Epithelial cell of esophagus (primary cell): Measurements from ENCODE around the gene AP2M1.

Experiments used
- DNase-seq: peaks from one replicate; pipeline ENCODE4 v3.0.0; 2010; ENCODE audit warnings: low read depth
- H3K4me3 ChIP-seq: 2 replicates; pipeline ENCODE4 v1.5.1; 2011; ENCODE audit warnings: mild to moderate bottlenecking, low read length, control low read depth
- CTCF ChIP-seq: IDR thresholded peaks from 2 replicates; pipeline ENCODE4 v1.5.1; 2011; ENCODE audit warnings: low read depth, mild to moderate bottlenecking, low read length, control low read depth, inconsistent platforms; ENCODE audit not compliant: insufficient read depth; ENCODE audit errors: missing control alignments

Gene AP2M1

DNA sequence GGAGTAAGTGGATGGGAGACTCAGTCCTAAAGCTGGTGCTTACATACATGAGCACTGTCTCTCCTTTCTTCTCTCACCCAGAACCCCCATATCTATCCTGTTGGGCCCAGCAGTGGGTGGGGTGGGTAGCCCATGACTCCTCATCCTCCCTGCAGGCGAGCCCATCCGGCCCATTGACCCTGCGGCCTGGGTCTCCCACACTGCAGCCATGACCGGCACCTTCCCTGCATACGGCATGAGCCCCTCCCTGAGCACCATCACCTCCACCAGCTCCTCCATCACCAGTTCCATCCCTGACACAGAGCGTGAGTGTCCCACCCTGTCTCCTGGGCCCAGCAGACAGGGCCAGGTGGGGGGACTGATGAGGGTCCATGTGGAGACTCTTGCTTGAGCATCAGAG is 8.0 kb upstream of the AP2M1 start:
- H3K4me3 ChIP-seq, result no peak overlapping the region
- DNase-seq, result no peak
- no peak for TF ChIP-seq CTCF

GRCh38 chr3:184167786-184168185 is 6.9 kb upstream of the AP2M1 start:
- no peak overlapping the region for H3K4me3 ChIP-seq
- DNase-seq, result no peak
- no peak for TF ChIP-seq CTCF

DNA sequence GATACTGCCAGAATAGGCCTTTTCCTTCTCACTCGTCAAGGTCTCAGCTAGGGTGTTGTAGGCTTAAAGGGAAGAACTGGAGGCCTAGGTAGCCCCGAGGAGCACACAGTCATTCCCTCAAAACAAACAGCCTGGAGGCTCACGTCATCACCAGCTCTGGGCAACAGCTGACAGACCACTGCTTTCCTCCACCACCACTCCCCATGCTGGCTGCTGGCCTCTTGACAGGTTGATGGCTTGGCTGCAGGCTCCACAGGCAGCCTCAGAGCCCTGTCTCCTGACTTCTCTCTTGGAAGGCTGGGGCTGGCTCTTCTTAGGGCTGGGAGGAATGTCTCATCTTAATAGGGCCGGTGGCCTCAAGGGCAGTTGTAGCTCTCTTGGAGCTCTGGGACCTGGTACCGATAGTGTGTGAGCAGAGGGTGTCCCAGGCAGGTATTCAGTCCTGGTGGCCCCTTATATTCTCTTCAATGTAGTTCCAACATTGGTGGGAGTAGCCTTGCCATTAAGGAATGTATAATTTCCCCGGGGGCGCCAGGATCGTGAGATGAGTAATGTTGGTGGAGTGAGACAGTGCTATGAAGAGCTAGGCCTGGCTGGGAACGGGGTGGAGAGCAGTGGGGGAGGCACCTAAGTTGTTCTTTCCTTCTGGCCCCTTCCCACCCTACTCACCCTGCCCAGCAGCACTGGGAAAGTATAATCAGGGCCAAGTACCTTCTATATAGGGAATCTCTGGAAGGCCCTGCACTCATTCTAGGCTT is 6.1 kb upstream of the AP2M1 start:
- no peak for TF ChIP-seq CTCF

DNA sequence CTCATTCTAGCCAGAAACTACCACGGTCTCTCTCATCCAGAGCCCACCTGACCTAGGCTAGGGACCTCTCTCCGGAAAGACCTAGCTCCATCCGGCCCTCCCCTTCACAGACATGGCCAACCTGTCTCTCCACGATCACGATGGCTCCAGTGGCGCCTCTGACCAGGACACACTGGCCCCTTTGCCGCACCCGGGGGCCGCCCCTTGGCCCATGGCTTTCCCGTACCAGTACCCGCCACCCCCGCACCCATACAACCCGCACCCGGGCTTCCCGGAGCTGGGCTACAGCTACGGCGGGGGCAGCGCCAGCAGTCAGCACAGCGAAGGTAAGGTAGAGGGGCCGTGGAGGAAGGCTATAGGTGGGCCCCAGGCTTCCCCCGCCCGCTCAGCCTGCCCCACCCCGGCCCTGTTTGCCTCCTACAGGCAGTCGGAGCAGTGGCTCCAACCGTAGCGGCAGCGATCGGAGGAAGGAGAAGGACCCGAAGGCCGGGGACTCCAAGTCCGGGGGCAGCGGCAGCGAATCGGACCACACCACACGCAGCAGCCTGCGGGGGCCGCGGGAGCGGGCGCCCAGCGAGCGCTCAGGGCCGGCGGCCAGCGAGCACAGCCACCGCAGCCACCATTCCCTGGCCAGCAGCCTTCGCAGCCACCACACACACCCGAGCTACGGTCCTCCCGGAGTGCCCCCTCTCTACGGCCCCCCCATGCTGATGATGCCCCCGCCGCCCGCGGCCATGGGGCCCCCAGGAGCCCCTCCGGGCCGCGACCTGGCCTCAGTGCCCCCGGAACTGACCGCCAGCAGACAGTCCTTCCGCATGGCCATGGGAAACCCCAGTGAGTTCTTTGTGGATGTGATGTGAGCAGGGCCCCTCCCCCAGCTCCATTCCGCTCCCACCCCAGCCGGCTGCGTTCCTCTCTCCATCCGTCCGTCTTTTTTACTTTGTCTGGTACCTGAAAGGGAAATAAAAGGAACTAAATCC is 4.5 kb upstream of the AP2M1 start:
- no peak for TF ChIP-seq CTCF
- DNase-seq, result no peak
- no peak overlapping the region for H3K4me3 ChIP-seq

More for the DNA sequence above, 6.1 kb upstream of the AP2M1 start:
- DNase-seq, result peak; percentile 70
- no peak overlapping the region for H3K4me3 ChIP-seq

- TF ChIP-seq CTCF, result no peak
- no peak overlapping the region for H3K4me3 ChIP-seq
- DNase-seq, result peak; percentile 76
Observed at GRCh38 chr3:184171562-184171961, 3.1 kb upstream of the AP2M1 start.

DNA sequence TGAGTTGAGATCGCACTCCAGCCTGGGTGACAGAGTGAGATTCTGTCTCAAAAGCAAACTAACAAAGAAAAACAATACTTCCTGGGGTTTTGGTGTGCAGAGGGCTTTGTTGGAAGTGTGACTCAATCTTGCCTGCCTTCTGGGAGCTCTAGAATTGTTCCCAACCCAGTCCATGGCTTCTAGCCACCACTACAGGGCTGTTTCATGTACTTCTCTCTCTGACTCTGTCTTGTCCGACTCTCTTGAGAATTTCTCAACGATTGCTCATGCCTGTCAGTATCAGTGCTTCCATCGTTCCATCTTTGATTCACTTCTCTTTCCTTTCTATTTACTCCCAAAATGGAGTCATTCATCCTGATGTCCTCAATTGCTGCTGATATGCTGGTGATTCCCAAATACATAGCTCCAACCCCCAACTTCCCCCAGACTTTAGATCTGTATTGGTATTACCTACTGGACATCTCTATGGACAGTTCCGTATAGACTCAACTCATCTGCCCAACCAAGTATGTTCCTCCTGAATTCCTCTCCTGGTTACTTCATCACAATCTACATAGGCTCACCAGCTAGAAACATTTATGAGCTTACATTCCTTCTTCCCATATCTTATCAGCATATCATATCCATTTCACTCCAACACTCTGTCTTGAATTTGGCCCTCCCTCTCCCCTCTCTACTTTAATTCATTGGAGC is 1.8 kb upstream of the AP2M1 start:
- no peak for TF ChIP-seq CTCF
- peak; percentile 65 for DNase-seq
- no peak overlapping the region for H3K4me3 ChIP-seq
